GM12878 (cell line): Measurements from ENCODE around the gene KATNBL1. TPM values are rescaled to one million over a fixed set of nuclear protein-coding genes. Genes with fewer than 3 reads are reported as not detected.

Experiments used
- ATAC-seq: fragments of 200-7000 bp; cut with Tn5 transposase; 3 replicates; pipeline ENCODE4 v1.9.1; 2020; ENCODE audit warnings: mild to moderate bottlenecking, moderate library complexity
- BruUV-seq: library from RNA; stranded (reverse); fragments of 400-500 nt; replicated peaks from 2 replicates; lab custom pipeline; 2021; lab: Mats Ljungman, UMichigan
- CTCF ChIA-PET: fragments of 300-600 bp; sonication (Branson Sonifier 250); formaldehyde crosslinking; extraction: SDS; loops from one replicate; lab custom pipeline; 2021; ENCODE audit warnings: inconsistent platforms; lab: Yijun Ruan, JAX
- POLR2A ChIA-PET: fragments of 350-600 bp; formaldehyde crosslinking; extraction: SDS; loops from one replicate; lab custom pipeline; 2021; ENCODE audit warnings: inconsistent platforms; lab: Charles Lee
- RAD21 ChIA-PET: fragments of 300-600 bp; sonication (Branson Sonifier 250); formaldehyde crosslinking; loops from one replicate; lab custom pipeline; 2023; ENCODE audit warnings: antibody characterized with exemption; ENCODE audit not compliant: unreplicated experiment; lab: Charles Lee
- SMC1A ChIA-PET: fragments of 300-600 bp; sonication (Branson Sonifier 250); formaldehyde crosslinking; loops from one replicate; lab custom pipeline; 2023; ENCODE audit not compliant: unreplicated experiment, uncharacterized antibody; lab: Charles Lee
- DNase-seq: peaks from one replicate; pipeline ENCODE4 v3.0.0-alpha.2; 2011; ENCODE audit warnings: low read depth, low spot score
- FAIRE-seq: peaks from 3 replicates; lab custom pipeline; 2011; peaks lifted over from hg19 to GRCh38; lab: Jason Lieb, UNC
- H2AFZ ChIP-seq: 2 replicates; pipeline ENCODE4 v1.6.0; 2011; ENCODE audit warnings: low read depth, low read length, control low read depth; ENCODE audit not compliant: control insufficient read depth
- H3K27ac ChIP-seq: 2 replicates; pipeline ENCODE4 v1.5.1; 2011; ENCODE audit warnings: control low read depth; ENCODE audit not compliant: control insufficient read depth, insufficient read depth
- H3K27me3 ChIP-seq, 2 experiments: replicated peaks in 1 of 2; 2 replicates each; pipeline versions ENCODE4 v1.6.0 to v1.6.1; 2011; ENCODE audit warnings: low read length in 1 of 2; ENCODE audit not compliant: control insufficient read depth in 2 of 2, insufficient read depth in 2 of 2
- H3K36me3 ChIP-seq, 2 experiments: 2 replicates each; pipeline ENCODE4 v1.5.1; 2011; ENCODE audit warnings: low read length in 1 of 2; ENCODE audit not compliant: control insufficient read depth in 2 of 2, insufficient read depth in 2 of 2
- H3K4me1 ChIP-seq: 2 replicates; pipeline ENCODE4 v1.6.1; 2011; ENCODE audit warnings: mild to moderate bottlenecking, low read length, moderate library complexity, mixed read lengths; ENCODE audit not compliant: control insufficient read depth, insufficient read depth
- H3K4me2 ChIP-seq: 2 replicates; pipeline ENCODE4 v1.6.0; 2011; ENCODE audit warnings: control low read depth; ENCODE audit not compliant: control insufficient read depth, insufficient read depth
- H3K4me3 ChIP-seq: fragments of 200-600 bp; sonication (generic); 2 replicates; pipeline ENCODE4 v1.5.1; 2016
- H3K79me2 ChIP-seq: 2 replicates; pipeline ENCODE4 v1.6.0; 2011; ENCODE audit warnings: low read length; ENCODE audit not compliant: control insufficient read depth, insufficient read depth
- H3K9ac ChIP-seq: 2 replicates; pipeline ENCODE4 v1.8.0; 2011; ENCODE audit warnings: low read length, control low read depth, mixed read lengths; ENCODE audit not compliant: control insufficient read depth, insufficient read depth
- H3K9me3 ChIP-seq: replicated peaks from 3 replicates; pipeline ENCODE4 v1.5.1; 2011; ENCODE audit warnings: mild to moderate bottlenecking, low read length; ENCODE audit not compliant: control insufficient read depth, insufficient read depth
- H4K20me1 ChIP-seq: 2 replicates; pipeline ENCODE4 v1.6.0; 2011; ENCODE audit not compliant: control insufficient read depth, insufficient read depth
- CEBPB ChIP-seq, 2 experiments: fragments of 150-350 bp in 1 of 2; IDR thresholded peaks; 2 replicates each; pipeline ENCODE4 v1.6.1; 2012 to 2014; ENCODE audit warnings: low read depth in 2 of 2, low read length in 2 of 2, borderline replicate concordance in 1 of 2, inconsistent platforms in 1 of 2
- CUX1 ChIP-seq: IDR thresholded peaks from 2 replicates; pipeline ENCODE4 v1.6.1; 2012; ENCODE audit warnings: improper control_type of control experiment, low read depth, low read length; ENCODE audit not compliant: insufficient replicate concordance
- E4F1 ChIP-seq: fragments of 450-650 bp; IDR thresholded peaks from 2 replicates; pipeline ENCODE4 v1.6.1; 2018; ENCODE audit warnings: borderline replicate concordance, mild to moderate bottlenecking; ENCODE audit not compliant: partially characterized antibody
- EED ChIP-seq: sonication (generic); IDR thresholded peaks from 2 replicates; pipeline ENCODE4 v1.6.1; 2016; ENCODE audit warnings: antibody characterized with exemption, low read depth
- STAT1 ChIP-seq: fragments of 450-650 bp; conservative IDR thresholded peaks from 2 replicates; pipeline ENCODE4 v1.6.1; 2014; ENCODE audit warnings: antibody characterized with exemption, mild to moderate bottlenecking
- WGBS: methylation state at CpG from one replicate; pipeline ENCODE4 v1.1.6; 2016; ENCODE audit warnings: low lambda C conversion rate; ENCODE audit not compliant: insufficient replicate concordance, insufficient coverage; ENCODE audit errors: missing lambda C conversion rate; 5-methylcytosine and 5-hydroxymethylcytosine counted together
- in situ Hi-C: fragments of 300-500 bp; cut with MboI; formaldehyde crosslinking; loops from 9 replicates; pipeline ENCODE4 v1.14.3; 2018; ENCODE audit warnings: mixed read lengths
- intact Hi-C: fragments of 100-400 bp; cut with micrococcal nuclease; formaldehyde crosslinking; loops from one replicate; pipeline ENCODE4 v1.14.2; 2022; ENCODE audit not compliant: unreplicated experiment
- polyA plus RNA-seq, 11 experiments: library from polyadenylated mRNA; depleted of rRNA in 4 of 11; unstranded in 6 of 11; stranded (reverse) in 5 of 11; fragments of >200 nt; fragmentation: Nextera tagmentation in 4 of 11; fragmentation: Illumina TruSeq in 1 of 11; extraction: Ambion mirVana in 4 of 11; extraction: Trizol in 1 of 11; gene quantifications; 1 replicate in 1 of 11; 2 replicates in 10 of 11; pipeline versions ENCODE4 v1.2.1 to v1.2.3, GENCODE V29; 2011 to 2016; ENCODE audit warnings: inconsistent platforms in 2 of 11, missing spikeins in 2 of 11, low read depth in 1 of 11
- total RNA-seq, 4 experiments: library from RNA; depleted of rRNA in 3 of 4; stranded (reverse); fragments of >200 nt in 3 of 4; fragmentation: Illumina TruSeq in 1 of 4; extraction: Trizol in 1 of 4; gene quantifications; 2 replicates each; pipeline versions ENCODE4 v1.2.1 to v1.2.3, GENCODE V29; 2013 to 2021

KATNBL1 gene
- total and polyA plus RNA-seq, 10 of the 15 experiments (the other 5 are each of a cell fraction or from before 2014, with no cell fraction given) = 7.8 to 58.8 (median 30.1) TPM

DNA sequence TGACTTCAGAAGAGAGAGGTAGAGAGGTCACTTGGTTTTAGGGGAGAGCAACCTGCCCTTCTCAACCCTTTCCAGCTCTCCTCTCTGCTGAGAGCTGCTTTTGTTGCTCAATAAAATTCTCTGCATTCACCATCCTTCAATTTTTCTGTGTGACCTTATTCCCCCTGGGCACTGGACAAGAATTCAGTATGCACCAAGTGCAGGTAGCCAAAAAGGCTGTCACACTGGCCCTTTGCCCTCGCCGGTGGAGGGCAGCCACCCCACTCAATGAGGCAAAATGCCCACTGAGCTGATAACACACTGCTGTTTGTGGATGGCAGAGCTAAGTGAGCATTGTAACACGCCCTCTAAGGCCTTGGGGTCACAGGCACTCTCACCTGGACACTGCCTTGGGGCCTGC is 95.2 kb downstream of the KATNBL1 start:
- Histone ChIP-seq H3K36me3 (no peaks in the 10 kb centered on the region), H4K20me1 (no peaks in the 10 kb centered on the region), H3K27ac (no peak overlapping the region), H3K27me3 (no peaks in the 10 kb centered on the region), H3K79me2 (no peaks in the 10 kb centered on the region), H2AFZ (no peak overlapping the region), H3K4me3 (no peak overlapping the region), H3K4me1 (no peaks in the 10 kb centered on the region)
- DNase-seq = no peak
- RAD21 ChIA-PET = no interaction called here
- SMC1A ChIA-PET = no interaction called here
- CTCF ChIA-PET = no interaction called here
- intact Hi-C loops = no loop called here
- in situ Hi-C loops = no loop called here
- TF ChIP-seq E4F1 = no peak
- no peak for TF ChIP-seq CEBPB (IDR thresholded peaks at IDR 0.05; ENCODE audit: borderline replicate concordance in 1 of 2, low read depth in 2 of 2, low read length in 2 of 2)
- TF ChIP-seq EED = no peak
- no peak for TF ChIP-seq STAT1
- no peak for TF ChIP-seq CUX1
- TF ChIP-seq, all 136 proteins: peak for 0
- Histone ChIP-seq H3K9me3 (no peaks in the 10 kb centered on the region), H3K4me2 (no peak overlapping the region), H3K9ac (no peak overlapping the region)
- POLR2A ChIA-PET = interaction anchor here (0.6 kb wide), 1 partner anchor 14 kb away, joined by 3 read pairs; no protein-coding TSS in a partner anchor
- 57% methylated on average over 3 of the region's 3 CpGs for WGBS
- no peak for FAIRE-seq
- BruUV-seq = no TSS peak
- ATAC-seq = no peak
